ENCODE results near the gene TEAD1.

GRCh38 chr11:12784445-12784844, 110.2 kb downstream of the TEAD1 start:
- TF ChIP-seq EZH2 (optimal IDR thresholded peaks at IDR 0.05; ENCODE audit: low read depth, low read length) (no peak), EZH2phosphoT487 (IDR thresholded peaks at IDR 0.05; ENCODE audit: low read length) (no peak), CTCF (IDR thresholded peaks at IDR 0.05; ENCODE audit: low read length) (no peak)
